Pulmonary artery endothelial cell (primary cell): ENCODE results near the gene CLDN2. TPM values are rescaled to one million over a fixed set of nuclear protein-coding genes. Genes with fewer than 3 reads are reported as not detected.
"Not testable (repeated sequence)": the region's sequence is repeated elsewhere in the genome, so short reads cannot be mapped to it uniquely, and the experiment has no call there.

Source experiments
- DNase-seq: peaks from one replicate; pipeline ENCODE4 v3.0.0-alpha.2; 2011; ENCODE audit warnings: low read depth, low spot score
- total RNA-seq: library from RNA; depleted of rRNA; stranded (reverse); fragments of >200 nt; gene quantifications from 2 replicates; pipeline ENCODE4 v1.2.3, GENCODE V29; 2014

CLDN2 gene
- not detected in 2 replicates for total RNA-seq

GRCh38 chrX:106919932-106920452 lies at the start of gene CLDN2:
TSS of gene CLDN2 (plus strand) at chrX:106920402. CDS start at chrX:106928229, 7,827 bp downstream.
- DNase-seq: no peak

- not testable (repeated sequence) for DNase-seq
Measured at GRCh38 chrX:106872796-106873195, 47.4 kb upstream of the CLDN2 start.

- DNase-seq: no peak
Measured at GRCh38 chrX:106874075-106874474, 46.1 kb upstream of the CLDN2 start.

- no peak for DNase-seq
Measured at GRCh38 chrX:106875151-106875550, 45.1 kb upstream of the CLDN2 start.

- no peak for DNase-seq
Measured at GRCh38 chrX:106889468-106889867, 30.7 kb upstream of the CLDN2 start.

GRCh38 chrX:106891762-106892460 lies 28.3 kb upstream of the CLDN2 start:
- no peak for DNase-seq

- DNase-seq: peak; percentile 33
Measured at GRCh38 chrX:106894392-106894909, 25.8 kb upstream of the CLDN2 start.

- DNase-seq: peak; percentile 32
Measured at GRCh38 chrX:106894978-106895452, 25.2 kb upstream of the CLDN2 start.

- DNase-seq: no peak
Measured at GRCh38 chrX:106897259-106897658, 22.9 kb upstream of the CLDN2 start.

- DNase-seq: peak; percentile 7
Measured at GRCh38 chrX:106898462-106898861, 21.7 kb upstream of the CLDN2 start.

GRCh38 chrX:106899276-106899675 lies 20.9 kb upstream of the CLDN2 start:
- no peak for DNase-seq

- DNase-seq: no peak
Measured at GRCh38 chrX:106899841-106900240, 20.4 kb upstream of the CLDN2 start.

GRCh38 chrX:106901341-106901740 lies 18.9 kb upstream of the CLDN2 start:
- no peak for DNase-seq

- no peak for DNase-seq
Measured at GRCh38 chrX:106901781-106902219, 18.4 kb upstream of the CLDN2 start.

- no peak for DNase-seq
Measured at GRCh38 chrX:106902684-106903083, 17.5 kb upstream of the CLDN2 start.

GRCh38 chrX:106903291-106903824 lies 16.8 kb upstream of the CLDN2 start, which contains the start of gene RIPPLY1:
TSS of gene RIPPLY1 (minus strand) at chrX:106903341. CDS start at chrX:106903287, 54 bp downstream.
- no peak for DNase-seq

- DNase-seq: no peak
Measured at GRCh38 chrX:106903856-106904528, 16.2 kb upstream of the CLDN2 start.

GRCh38 chrX:106905064-106905708 lies 15.0 kb upstream of the CLDN2 start:
- DNase-seq: no peak

- no peak for DNase-seq
Measured at GRCh38 chrX:106906361-106906760, 13.8 kb upstream of the CLDN2 start.

GRCh38 chrX:106912864-106913263 lies 7.3 kb upstream of the CLDN2 start:
- no peak for DNase-seq

- peak; percentile 64 for DNase-seq
Measured at GRCh38 chrX:106917830-106918500, 2.2 kb upstream of the CLDN2 start.
